Measurements from ENCODE around the gene LITAF. TPM values are rescaled to one million over a fixed set of nuclear protein-coding genes. Genes with fewer than 3 reads are reported as not detected.
A peak's percentile ranks its signal among the peaks of the same experiment; 100 is the strongest.

The LITAF gene
- total RNA-seq, 4 donors from 2014 or later, result 54.8 to 73.0 (median 65.3) TPM

DNA sequence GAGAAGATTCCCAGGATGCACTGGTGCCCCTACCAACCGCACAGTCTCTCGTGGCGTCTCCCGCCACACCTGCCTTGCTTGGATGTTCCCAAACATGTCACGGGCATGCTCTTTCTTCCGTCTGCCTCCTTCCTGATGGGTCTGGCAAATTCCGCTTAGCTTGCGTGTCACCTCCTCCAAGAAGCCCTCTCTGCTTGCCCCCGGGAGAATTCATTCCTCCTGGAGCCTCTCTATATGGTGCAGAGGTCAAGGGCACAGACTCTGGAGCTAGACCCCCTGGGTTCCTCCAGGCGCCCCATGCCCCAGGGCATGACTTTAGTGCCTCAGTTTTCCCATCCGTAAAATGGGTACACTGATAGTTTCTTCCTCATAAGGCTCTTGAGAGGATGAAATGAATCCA is 21.1 kb downstream of the LITAF start:
- no peak for DNase-seq (ENCODE audit: low spot score in 2 of 2)
- Histone ChIP-seq H3K27ac (peak overlapping the region in 2 of 4 donors; percentile 40 to 83), H3K27me3 (no peaks in the 10 kb centered on the region), H3K4me1 (peaks cover 0 to 56% (median 16%) of the 10 kb centered on the region in 4 donors), H3K4me3 (no peak overlapping the region), H3K36me3 (peaks cover 0 to 20% (median 0%) of the 10 kb centered on the region in 3 donors), H3K9me3 (no peaks in the 10 kb centered on the region)
- 96% methylated on average over 11 of the region's 11 CpGs for WGBS, 2 donors
- TF ChIP-seq CTCF (IDR thresholded peaks at IDR 0.05) (no peak), POLR2A (IDR thresholded peaks at IDR 0.05) (no peak), EP300 (IDR thresholded peaks at IDR 0.05) (no peak)

DNA sequence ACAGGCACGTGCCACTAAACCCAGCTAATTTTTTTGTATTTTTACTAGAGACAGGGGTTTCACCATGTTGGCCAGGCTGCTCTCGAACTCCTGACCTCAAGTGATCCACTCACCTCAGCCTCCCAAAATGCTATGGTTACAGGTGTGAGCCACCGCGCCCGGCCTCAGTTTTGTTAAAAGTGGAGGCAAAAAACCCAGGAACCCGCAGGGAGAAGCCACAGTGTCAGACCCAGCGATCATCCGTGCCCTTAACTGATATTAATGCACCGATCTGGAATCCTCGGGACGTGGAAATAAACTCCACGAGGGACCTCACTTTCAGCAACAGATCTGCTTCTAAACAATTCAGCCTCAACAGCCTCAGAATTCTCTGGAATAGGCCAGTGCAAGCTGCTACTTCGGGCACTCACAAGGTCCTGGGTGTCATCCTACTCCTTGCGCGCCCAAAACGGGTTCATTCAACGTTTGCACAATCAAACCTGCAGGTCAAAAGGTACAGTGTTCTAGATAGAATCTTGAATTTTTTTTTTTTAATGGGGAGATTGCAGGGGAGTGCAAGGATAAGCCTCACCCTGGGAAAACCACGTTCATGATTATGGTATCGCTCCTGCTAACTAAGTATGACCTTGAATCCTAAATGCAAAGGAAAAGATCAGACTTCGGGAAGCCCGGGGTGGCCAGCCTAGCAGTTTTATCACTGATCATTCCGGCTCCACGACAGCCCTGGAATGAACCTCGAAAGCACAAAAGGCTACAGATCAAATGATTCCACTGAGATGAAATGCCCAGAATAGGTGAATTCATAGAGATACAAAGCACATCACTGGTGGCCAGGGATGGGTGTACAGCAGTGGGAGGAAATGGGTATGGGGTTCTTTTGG is 22.4 kb downstream of the LITAF start:
- Histone ChIP-seq H3K4me3 (no peak overlapping the region), H3K4me1 (peaks cover 0 to 66% (median 24%) of the 10 kb centered on the region in 4 donors), H3K36me3 (peaks cover 0 to 14% (median 0%) of the 10 kb centered on the region in 3 donors), H3K27ac (peak overlapping the region in 3 of 4 donors; percentile 43 to 90 (median 83)), H3K27me3 (no peaks in the 10 kb centered on the region), H3K9me3 (no peaks in the 10 kb centered on the region)
- WGBS, 2 donors, result 81 to 82% methylated on average over 24 of the region's 24 CpGs
- TF ChIP-seq POLR2A (IDR thresholded peaks at IDR 0.05) (no peak), EP300 (IDR thresholded peaks at IDR 0.05) (no peak), CTCF (IDR thresholded peaks at IDR 0.05) (no peak)
- no peak for DNase-seq (ENCODE audit: low spot score in 2 of 2)

DNA sequence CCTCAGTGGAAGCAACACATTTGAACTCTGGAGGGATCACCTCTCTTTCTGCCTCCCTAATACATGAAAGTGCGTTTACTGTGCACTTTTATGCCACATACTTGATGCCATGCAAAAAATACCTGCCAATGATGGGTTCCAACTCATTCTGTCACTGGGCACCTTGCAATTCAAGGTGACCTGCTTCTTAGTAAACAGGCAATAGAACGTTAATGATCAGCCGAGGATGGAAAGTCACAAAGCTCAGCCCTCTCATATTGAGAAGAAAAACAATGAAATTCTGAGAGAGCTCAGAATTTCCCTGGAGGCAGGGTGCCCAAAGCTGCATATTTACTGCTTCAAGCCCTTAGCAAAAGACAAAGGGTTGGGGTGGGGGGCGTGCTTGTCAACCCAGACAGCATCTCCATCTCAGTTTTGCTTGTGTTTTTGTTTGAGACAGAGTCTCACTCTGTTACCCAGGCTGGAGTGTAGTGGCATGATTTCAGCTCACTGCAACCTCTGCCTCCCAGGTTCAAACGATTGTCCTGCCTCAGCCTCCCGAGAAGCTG is 23.2 kb downstream of the LITAF start:
- Histone ChIP-seq H3K4me1 (peaks cover 0 to 69% (median 27%) of the 10 kb centered on the region in 4 donors), H3K36me3 (peaks cover 0 to 14% (median 0%) of the 10 kb centered on the region in 3 donors), H3K9me3 (no peaks in the 10 kb centered on the region), H3K27ac (peak overlapping the region; percentile 13 to 90 (median 63)), H3K27me3 (no peaks in the 10 kb centered on the region), H3K4me3 (no peak overlapping the region)
- 53 to 54% methylated on average over 6 of the region's 6 CpGs for WGBS, 2 donors
- TF ChIP-seq POLR2A (IDR thresholded peaks at IDR 0.05), result no peak
- TF ChIP-seq CTCF (IDR thresholded peaks at IDR 0.05), result no peak
- no peak for TF ChIP-seq EP300 (IDR thresholded peaks at IDR 0.05)
- no peak for DNase-seq (ENCODE audit: low spot score in 2 of 2)

DNA sequence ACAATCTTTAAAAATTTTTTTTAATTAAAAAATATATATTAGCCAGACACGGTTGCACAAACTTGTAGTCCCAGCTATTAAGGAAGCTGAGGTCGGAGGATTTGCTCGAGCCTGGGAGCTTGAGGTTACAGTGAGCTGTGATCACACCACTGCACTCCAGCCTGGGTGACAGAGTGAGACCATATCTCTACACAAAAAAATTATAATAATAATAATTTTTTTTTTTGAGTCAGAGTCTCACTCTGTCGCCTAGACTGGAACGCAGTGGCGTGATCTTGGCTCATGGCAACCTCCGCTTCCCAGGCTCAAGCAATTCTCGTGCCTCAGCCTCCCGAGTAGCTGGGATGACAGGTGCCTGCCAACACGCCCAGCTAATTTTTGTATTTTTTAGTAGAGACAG is 23.8 kb downstream of the LITAF start:
- Histone ChIP-seq H3K9me3 (no peaks in the 10 kb centered on the region), H3K27ac (peak overlapping the region; percentile 13 to 90 (median 76)), H3K36me3 (peaks cover 0 to 13% (median 0%) of the 10 kb centered on the region in 3 donors), H3K4me1 (peaks cover 0 to 75% (median 33%) of the 10 kb centered on the region in 4 donors), H3K27me3 (no peaks in the 10 kb centered on the region), H3K4me3 (no peak overlapping the region)
- 89 to 90% methylated on average over 10 of the region's 10 CpGs for WGBS, 2 donors
- TF ChIP-seq EP300 (IDR thresholded peaks at IDR 0.05) (no peak), CTCF (IDR thresholded peaks at IDR 0.05) (no peak), POLR2A (IDR thresholded peaks at IDR 0.05) (no peak)
- no peak for DNase-seq (ENCODE audit: low spot score in 2 of 2)

DNA sequence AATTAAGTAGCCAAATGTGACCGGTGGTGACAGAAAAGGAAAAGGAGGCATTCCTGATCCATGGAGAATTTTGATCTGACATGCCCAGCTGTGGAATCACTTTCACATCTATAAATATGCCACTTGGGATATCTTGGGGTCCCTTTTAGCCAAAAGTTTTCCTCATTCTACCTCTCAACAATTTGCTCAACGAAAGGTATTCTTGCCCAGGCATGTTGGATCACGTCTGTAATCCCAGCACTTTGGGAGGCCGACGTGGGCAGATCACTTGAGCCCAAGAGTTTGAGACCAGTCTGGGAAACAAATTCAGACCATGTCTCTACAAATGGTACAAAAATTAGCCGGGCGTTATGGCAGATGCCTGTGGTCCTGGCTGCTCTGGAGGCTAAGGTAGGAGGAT is 24.3 kb downstream of the LITAF start:
- Histone ChIP-seq H3K4me1 (peaks cover 0 to 77% (median 38%) of the 10 kb centered on the region in 4 donors), H3K4me3 (no peak overlapping the region), H3K9me3 (no peaks in the 10 kb centered on the region), H3K36me3 (peaks cover 0 to 8% (median 0%) of the 10 kb centered on the region in 3 donors), H3K27me3 (no peaks in the 10 kb centered on the region), H3K27ac (peak overlapping the region in 3 of 4 donors; percentile 68 to 90 (median 83))
- 74 to 75% methylated on average over 7 of the region's 7 CpGs for WGBS, 2 donors
- no peak for TF ChIP-seq CTCF (IDR thresholded peaks at IDR 0.05)
- no peak for TF ChIP-seq POLR2A (IDR thresholded peaks at IDR 0.05)
- TF ChIP-seq EP300 (IDR thresholded peaks at IDR 0.05), result no peak
- DNase-seq (ENCODE audit: low spot score in 2 of 2), result no peak
